GM15510 (cell line): ENCODE measurements around the gene GRIP1.

Source experiments
- POLR2A ChIP-seq: IDR thresholded peaks from 3 replicates; pipeline ENCODE4 v1.6.1; 2011; ENCODE audit warnings: borderline replicate concordance; ENCODE audit not compliant: insufficient read length; ENCODE audit errors: extremely low read depth

The GRIP1 gene

DNA sequence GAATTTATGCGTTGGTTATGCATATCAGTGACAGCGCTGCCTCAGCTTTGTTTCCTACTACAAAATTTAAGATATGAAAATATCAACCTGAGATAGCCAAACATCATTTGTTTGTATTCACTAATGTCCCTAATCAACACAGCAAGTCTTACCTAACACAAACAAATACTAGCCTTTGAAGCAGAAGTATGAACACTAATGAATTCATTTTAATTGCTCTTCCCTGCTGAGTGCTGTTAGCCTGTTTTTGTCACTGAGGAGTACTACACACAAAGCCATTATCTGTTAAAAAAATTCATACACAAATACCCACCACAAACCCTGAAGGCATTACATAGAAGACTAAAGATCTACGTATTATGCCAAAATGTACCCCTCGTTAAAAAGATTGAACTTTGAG lies 225.8 kb downstream of the GRIP1 start:
- TF ChIP-seq POLR2A, result no peak

DNA sequence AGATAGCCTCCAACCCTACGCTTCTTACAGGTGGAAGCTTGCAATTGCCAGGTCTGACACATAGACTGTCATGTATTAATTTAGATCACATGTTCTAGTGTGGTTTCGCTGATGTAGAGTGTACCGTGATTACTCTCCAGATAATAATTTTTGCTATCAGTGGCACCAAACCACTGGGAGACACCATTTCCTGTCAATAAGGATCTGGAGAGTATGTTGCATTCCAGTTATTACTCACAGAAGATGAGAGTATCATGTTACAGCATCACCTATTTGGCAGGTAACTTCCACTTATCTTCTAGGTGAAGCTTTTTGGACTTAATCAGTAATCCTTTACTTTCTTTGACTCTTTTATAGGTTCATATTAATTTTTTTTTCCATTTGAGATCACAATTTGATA lies 229.3 kb downstream of the GRIP1 start:
- no peak for TF ChIP-seq POLR2A

DNA sequence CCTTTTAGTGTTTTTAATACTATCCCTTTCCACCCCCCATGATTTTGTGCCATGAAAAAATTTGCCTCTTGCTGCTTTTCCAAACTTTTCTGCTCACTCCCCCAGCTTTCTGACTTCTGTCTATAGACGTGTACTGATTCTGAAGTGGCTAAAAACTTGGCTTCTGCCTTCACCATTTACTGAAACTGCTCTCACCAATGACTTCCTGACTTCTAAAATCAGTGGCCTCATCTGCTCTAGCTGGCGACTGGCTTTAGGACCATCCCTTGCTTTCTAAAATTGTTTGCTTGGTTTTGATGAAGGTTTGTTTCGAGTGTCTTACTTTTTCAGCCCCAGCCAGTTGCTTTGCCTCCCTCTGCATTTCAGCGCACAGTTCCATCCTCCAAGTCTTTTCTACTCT lies 231.2 kb downstream of the GRIP1 start:
- no peak for TF ChIP-seq POLR2A

DNA sequence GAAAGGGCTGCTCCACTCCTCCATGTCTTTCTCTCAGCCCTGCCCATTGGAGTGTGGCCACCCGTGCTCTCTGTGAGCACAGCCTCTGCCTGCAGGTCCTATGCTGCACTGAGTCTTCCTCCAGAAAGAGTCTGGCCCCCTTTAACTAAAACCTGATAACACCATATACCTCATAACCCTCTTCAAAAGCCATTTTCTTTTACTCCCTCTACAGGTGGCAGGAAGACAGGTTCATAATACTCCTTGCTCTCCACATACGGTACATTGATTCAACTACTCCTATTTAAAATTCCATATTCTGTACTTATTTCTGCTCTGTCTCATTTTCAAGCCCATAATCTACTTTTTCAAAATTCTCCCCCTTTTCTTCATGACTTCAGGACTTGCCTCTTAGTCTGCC lies 232.6 kb downstream of the GRIP1 start:
- no peak for TF ChIP-seq POLR2A

DNA sequence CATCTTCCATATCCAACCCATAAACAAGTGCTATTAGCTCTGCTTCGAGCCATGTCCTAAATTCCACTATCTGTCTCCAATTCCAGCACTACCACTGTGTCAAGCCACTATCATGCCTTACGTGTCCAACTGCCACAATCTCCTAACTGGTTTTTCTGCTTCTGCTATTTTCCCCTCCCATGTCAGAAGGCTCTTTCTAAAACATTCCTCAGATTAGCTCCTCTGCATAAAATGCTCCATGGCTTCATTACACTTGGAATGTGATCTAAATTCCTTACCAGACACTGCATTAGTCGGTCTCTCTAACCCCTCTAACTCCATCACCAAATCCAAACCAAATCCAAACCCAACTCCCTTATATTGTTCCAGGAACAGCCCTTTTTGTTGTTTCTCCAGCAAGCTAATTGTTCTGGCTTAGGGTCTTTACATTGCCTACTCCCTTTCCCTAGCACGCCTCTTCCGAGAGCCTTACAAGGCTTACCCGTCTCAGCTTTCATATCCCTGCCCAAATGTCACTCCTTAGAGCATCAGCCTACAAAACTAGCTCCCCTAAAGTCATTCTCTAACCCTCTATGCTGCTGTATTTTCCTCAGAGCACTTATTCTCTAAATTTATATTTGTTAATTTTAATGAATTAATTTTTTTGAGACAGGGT lies 236.8 kb downstream of the GRIP1 start:
- no peak for TF ChIP-seq POLR2A

DNA sequence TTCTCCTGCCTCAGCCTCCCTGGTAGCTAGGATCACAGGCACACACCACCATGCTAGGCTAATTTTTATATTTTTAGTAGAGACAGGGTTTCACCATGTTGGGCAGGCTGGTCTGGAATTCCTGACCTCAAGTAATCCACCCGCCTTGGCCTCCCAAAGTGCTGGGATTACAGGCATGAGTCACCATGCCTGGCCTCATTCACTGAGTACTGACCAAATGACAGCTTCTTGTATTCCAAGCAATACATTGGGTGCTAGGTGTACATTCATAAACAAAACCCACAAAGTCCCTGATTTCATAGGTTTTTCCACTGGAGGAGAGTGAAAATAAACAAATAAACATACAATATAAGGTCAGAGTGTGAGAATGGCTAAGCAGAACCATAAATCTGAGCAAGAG lies 240.3 kb downstream of the GRIP1 start:
- no peak for TF ChIP-seq POLR2A

DNA sequence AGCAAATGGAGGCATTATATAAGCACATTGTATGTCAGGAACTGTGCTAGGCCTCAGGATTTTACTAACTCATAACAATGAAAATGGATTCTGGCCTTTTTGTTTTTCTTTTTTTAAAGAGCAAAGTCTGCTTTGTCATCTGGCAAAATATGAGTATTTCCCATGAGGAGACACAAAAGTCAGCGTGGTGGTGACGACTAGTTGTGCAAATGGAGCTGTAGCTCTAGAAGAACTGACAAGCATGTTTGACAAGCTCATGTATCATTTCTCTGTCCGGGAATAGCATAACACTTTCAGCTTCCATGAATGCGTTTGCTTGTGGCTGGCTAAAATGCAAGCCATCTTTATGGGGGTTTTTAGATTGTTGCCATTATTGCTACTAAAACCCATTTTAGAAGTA lies 248.8 kb downstream of the GRIP1 start:
- no peak for TF ChIP-seq POLR2A

DNA sequence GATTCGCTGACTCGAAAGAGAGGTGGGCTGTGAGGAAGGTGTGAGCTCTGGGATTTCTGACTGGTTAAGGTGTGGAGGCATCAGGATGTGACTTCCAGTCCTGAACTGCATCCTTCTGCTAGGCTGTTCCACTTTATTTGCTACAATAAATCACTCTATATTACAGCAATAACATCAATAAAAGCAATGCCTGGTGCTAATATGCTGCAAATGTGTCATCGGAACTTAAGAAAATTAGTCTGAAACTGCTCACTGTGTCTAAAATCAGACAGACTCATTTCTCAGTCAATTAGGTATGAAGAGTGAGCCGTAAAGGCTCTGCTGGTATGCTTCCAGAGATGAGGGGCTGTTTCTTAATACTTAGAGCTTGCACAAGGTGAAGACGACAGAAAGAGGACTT lies 250.0 kb downstream of the GRIP1 start:
- TF ChIP-seq POLR2A, result no peak

DNA sequence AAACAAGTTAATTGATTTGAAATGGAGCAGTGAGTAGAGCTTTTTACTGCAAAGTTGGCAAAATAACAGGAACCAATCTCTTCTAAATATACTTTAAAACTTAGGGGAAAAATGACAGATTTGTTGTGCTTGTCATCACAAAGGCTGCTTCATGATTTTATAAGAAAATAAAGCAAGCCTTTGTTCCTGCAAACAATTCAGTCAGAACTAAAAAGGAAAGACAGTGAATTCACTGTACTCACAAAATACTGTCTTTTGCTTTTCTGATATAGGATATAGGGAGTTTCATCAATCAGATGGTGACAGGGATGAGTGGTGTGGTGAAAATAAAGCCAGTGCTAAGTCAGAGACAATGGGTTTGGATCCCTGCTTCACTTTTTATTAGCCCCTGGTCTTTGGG lies 250.6 kb downstream of the GRIP1 start:
- no peak for TF ChIP-seq POLR2A

DNA sequence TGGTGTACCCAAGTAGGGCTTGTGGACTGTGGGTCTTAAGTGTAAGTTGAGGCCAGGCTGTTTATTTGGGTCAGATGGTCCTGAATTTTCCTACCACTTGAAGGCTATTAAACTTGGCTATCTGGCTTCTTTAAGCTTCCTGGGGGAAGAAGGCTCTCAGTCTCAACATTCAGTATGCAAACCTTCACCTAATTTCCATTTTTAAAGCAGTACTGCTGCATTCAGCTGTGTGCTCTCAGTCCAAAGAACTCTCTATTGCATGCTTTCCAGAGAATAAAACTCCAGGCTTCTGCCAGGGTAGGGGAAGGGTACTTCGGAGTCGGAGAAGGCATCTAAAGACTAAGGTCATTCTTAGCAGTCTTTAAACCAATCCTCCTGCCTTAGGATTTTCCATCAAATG lies 252.2 kb downstream of the GRIP1 start:
- no peak for TF ChIP-seq POLR2A

DNA sequence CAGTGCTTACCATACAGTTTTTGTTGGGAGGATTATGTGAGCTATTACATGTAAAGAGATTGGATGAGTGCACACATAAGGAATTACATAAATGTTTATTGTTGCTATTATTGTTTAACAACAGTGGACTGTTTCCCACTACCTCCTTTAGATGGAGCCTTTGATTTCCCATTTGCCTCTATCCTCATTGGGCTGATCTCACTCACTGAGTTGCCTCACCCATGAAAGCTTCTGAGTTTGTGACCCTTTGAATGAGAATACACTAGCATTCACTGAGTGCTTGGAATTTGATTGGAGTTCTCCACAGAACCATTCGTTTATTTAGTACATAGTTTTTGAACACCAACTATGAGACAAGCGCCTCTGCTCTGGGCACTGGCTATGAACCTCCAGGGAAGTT lies 255.6 kb downstream of the GRIP1 start:
- TF ChIP-seq POLR2A, result no peak

DNA sequence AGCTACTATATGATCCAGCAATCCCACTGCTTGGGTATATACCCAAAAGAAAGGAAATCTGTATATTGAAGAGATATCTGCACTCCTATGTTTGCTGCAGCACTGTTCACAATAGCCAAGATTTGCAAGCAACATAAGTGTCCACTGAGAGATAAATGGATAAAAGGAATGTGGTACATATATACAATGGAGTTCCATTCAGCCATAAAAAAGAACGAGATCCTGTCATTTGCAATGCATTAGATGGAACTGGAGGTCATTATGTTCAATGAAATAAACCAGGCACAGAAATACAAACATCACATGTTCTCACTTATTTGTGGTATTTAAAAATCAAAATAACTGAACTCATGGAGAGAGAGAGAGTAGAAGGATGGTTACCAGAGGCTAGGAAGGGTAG lies 260.0 kb downstream of the GRIP1 start:
- TF ChIP-seq POLR2A, result no peak

DNA sequence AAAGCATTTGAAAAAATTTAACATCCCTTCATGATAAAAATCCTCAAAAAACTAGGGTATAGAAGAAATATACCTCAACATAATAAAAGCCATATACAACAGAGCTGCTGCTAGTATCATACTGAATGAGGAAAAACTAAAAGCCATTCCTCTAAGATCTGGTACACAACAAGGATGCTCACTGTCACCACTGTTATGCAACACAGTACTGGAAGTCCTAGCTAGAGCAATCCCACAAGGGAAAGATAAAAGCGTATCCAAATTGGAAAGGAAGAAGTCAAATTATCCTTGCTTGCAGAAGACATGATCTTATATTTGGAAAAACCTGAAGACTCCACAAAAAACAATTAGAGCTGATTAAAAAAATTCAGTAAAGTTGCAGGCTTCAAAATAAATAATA lies 261.7 kb downstream of the GRIP1 start:
- TF ChIP-seq POLR2A, result no peak

DNA sequence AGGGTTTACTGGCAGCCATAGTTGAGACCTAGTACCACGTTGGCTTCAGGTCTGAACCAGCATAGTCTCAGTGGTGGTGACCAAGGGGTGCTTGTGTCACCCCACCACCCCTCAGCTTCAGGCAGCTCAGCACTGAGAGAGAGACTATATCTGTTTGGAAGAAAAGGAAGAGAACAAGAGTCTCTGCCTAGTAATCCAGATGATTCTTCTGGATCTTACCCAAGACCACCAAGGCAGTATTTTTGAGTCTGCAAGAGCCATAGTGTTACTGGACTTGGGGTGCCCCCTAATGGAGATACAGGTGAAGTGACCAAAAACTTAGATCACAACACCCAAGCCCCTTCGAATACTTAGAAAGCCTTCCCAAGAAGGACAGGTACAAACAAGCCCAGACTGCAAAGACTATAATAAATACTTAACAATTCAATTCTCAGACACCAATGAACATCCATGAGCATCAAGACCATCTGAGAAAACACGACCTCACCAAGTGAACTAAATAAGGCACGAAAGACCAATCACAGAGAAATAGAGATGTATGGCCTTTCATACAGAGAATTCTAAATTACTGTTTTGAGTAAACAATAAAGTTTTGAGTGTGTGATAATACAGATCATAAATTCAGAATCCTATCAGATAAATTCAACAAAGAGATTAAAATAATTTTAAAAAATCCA lies 269.5 kb downstream of the GRIP1 start:
- TF ChIP-seq POLR2A, result no peak

DNA sequence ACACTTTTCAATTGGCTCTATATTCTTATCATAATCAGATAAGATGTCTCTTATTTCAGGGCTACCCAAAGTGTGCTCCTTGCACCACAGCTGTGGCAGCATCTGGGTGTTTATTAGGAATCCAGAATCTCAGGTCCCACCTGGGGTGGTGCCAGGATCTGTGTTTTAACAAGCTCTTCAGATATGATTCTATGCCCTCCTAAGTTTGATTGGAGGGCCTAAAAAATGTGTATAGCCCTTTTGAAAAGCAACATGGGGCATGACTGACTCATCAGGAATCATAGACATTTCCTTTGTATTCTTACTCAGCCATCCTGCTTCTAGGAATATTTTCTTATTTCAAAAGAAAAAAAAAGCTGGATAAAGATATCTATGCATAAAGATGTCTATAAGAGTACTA lies 273.5 kb downstream of the GRIP1 start:
- no peak for TF ChIP-seq POLR2A

DNA sequence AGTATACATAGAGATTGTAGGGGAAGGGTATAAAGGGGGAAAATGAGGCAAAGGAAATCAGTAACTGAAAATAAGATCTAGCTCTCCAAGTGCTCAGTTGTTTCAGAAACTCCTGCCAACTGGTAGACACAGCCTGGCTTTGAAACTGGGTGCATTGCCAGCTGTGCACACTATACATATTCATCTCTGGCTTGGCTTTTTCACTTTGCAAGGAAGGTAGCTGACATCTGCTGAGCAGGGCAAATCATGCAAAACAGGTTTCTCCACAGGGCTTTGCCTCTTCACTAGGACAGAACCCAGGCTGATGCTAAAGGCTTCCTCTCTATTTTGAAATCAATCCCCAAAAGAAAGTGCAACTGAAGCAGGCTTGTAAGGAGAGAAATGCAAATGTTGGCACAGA lies 275.1 kb downstream of the GRIP1 start:
- TF ChIP-seq POLR2A, result no peak
